PC-9 (cell line): Measurements from ENCODE around the gene DTX4.

Experiments used
- CTCF ChIP-seq: fragments of 200-600 bp; sonication (generic); conservative IDR thresholded peaks from 2 replicates; pipeline ENCODE4 v1.6.1; 2017; ENCODE audit warnings: mixed run types, antibody characterized with exemption, mild to moderate bottlenecking, moderate library complexity
- EZH2 ChIP-seq: fragments of 200-600 bp; sonication (generic); IDR thresholded peaks from 2 replicates; pipeline ENCODE4 v1.8.0; 2017; ENCODE audit warnings: antibody characterized with exemption, low read depth

- TF ChIP-seq CTCF (no peak), EZH2 (no peak)
Observed at GRCh38 chr11:59173080-59173963, 1.4 kb downstream of the DTX4 start.
